ENCODE measurements around the gene MADCAM1.

MADCAM1 gene

GRCh38 chr19:459724-460511, 36.4 kb upstream of the MADCAM1 start:
- DNase-seq (ENCODE audit: low spot score) = peak; percentile 73
- no peak for TF ChIP-seq CTCF (IDR thresholded peaks at IDR 0.05; ENCODE audit: extremely low read depth, insufficient read depth, missing control alignments)
- in situ Hi-C loops (cut with MboI; ENCODE audit: low pct_unique_long_range_greater_than_20kb, low sequenced_read_pairs, unreplicated experiment) = no loop called here

- in situ Hi-C loops (cut with MboI; ENCODE audit: low pct_unique_long_range_greater_than_20kb, low sequenced_read_pairs, unreplicated experiment) = no loop called here
- TF ChIP-seq CTCF (IDR thresholded peaks at IDR 0.05; ENCODE audit: extremely low read depth, insufficient read depth, missing control alignments) = no peak
Observed at GRCh38 chr19:460877-461720, 35.2 kb upstream of the MADCAM1 start, which contains the start of gene SHC2. SHC2 (minus strand) TSS chr19:461033; CDS start chr19:460996, 37 bp downstream.

DNA sequence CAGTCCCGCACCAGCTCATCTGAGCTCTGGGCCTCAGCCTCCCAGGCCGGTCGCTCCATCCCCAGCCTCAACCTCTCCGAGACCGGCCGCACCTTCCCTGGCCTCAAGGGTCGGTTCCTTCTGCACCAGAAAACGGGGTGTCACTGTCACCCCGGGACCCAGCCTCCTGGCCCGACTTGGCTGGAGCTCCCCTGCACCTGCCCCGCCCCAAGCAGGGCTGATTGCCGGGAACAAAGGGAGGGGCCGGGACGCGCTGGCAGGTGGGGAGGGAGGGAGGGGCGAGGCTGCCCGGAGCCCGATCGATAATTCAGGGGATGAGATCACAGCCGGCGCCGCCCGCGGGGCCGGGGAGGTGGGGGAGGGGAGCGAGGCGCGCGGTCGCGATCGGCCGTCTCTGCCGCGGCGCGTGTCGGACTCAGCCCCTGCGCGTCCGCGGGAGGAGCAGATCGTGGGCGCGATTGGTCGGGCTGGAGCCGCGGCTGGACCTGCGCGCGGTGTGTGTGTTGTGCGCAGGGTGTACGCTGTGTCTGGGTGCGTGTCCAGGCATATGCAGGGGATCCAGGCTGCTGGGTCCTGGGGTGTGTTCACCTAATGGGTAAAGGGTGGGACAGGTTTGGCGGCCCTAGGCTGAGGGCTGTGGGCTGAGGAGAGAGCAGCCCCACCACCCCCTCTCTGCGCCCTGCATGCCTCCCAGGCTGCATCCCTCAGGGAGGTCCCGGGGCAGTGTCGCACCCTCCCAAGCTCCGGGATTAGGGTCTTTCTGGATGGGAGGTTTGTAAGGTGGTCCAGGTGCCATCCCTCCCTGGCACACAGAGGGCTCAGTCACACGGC, 34.4 kb upstream of the MADCAM1 start:
- DNase-seq (ENCODE audit: low spot score) = no peak
- TF ChIP-seq CTCF (IDR thresholded peaks at IDR 0.05; ENCODE audit: extremely low read depth, insufficient read depth, missing control alignments) = no peak
- in situ Hi-C loops (cut with MboI; ENCODE audit: low pct_unique_long_range_greater_than_20kb, low sequenced_read_pairs, unreplicated experiment) = no loop called here

More at GRCh38 chr19:460877-461720, 35.2 kb upstream of the MADCAM1 start, which contains the start of gene SHC2:
- DNase-seq (ENCODE audit: low spot score) = no peak

DNA sequence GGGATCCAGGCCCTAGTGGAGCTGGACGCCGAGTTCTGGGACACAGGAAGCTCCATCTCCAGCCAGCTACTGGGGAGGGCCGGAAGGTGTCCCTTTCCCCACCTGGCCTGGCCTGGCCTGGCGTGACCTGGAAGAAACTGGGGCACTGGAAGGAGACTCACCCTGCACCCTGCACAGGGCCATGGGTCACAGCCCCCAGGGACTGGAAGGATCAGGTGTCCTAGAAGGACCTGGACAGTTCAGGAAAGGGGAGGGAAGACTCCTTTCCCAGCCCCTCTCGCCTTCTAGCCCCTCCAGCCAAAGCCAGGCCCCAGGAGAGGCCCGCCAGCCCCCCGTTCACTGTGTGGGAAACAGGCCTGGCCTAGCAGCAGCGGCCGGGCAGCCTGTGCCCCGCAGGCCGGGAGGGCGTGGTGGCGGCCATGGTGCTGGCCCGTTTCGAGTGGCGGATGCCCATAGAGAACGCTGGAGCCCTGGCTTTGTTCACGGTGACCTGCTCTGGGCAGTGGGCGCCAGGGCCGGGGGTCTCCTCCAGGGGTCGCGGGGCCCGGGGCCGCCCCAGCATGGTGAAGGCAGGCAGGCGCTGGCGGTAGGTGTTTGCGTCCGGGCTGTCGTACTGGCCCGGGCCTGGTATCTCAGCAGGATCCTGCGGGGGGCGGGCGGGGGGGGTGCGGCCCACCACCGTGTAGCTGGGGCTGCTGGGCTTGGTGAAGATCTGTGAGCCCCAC, 32.6 kb upstream of the MADCAM1 start:
- TF ChIP-seq CTCF (IDR thresholded peaks at IDR 0.05; ENCODE audit: extremely low read depth, insufficient read depth, missing control alignments) = no peak

DNA sequence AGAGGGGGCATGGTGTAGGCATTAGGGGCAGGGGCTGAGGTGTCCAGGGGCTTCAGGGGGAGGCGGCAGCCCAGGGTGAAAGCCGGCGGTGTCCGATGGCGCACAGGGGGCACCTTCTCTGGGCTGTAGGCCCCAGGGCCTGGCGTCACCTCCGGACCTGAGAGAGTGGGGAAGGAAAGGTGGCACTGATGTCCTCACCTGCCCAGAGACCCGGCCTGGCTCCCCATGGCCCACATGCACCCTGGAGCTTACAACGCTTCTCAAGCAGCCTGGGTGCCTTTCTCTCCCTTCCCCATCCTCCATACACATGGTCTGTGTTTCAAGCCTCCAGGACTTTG, 32.1 kb upstream of the MADCAM1 start:
- in situ Hi-C loops (cut with MboI; ENCODE audit: low pct_unique_long_range_greater_than_20kb, low sequenced_read_pairs, unreplicated experiment) = no loop called here
- DNase-seq (ENCODE audit: low spot score) = no peak
- TF ChIP-seq CTCF (IDR thresholded peaks at IDR 0.05; ENCODE audit: extremely low read depth, insufficient read depth, missing control alignments) = no peak

More for the DNA sequence above, 32.6 kb upstream of the MADCAM1 start:
- no peak for DNase-seq (ENCODE audit: low spot score)
- in situ Hi-C loops (cut with MboI; ENCODE audit: low pct_unique_long_range_greater_than_20kb, low sequenced_read_pairs, unreplicated experiment) = no loop called here
